K562 (cell line): Measurements from ENCODE around the gene UBASH3B. TPM values are rescaled to one million over a fixed set of nuclear protein-coding genes. Genes with fewer than 3 reads are reported as not detected.

ENCODE experiments used
- ATAC-seq: fragments of 200-7000 bp; cut with Tn5 transposase; 3 replicates; pipeline ENCODE4 v1.9.1; 2020; ENCODE audit warnings: moderate library complexity
- BruUV-seq: library from RNA; stranded (reverse); fragments of 400-500 nt; replicated peaks from 2 replicates; lab custom pipeline; 2021; lab: Mats Ljungman, UMichigan
- CTCF ChIA-PET: fragments of 300-600 bp; formaldehyde crosslinking; extraction: SDS; loops from one replicate; lab custom pipeline; 2021; ENCODE audit warnings: low intra/inter-chr PET ratio; lab: Yijun Ruan, JAX
- POLR2A ChIA-PET: fragments of 300-600, 350-650 bp; sonication (Branson Sonifier 250); formaldehyde crosslinking; extraction: SDS; loops from one replicate; lab custom pipeline; 2021; ENCODE audit warnings: antibody characterized with exemption, inconsistent platforms; lab: Yijun Ruan, JAX
- DNase-seq, 4 experiments: peaks; one replicate each; pipeline versions ENCODE4 v3.0.0 to v3.0.0-alpha.2; 2011 to 2018; ENCODE audit warnings: low spot score in 3 of 4, mixed read lengths in 3 of 4; ENCODE audit errors: extremely low read depth in 1 of 4
- FAIRE-seq: peaks from 2 replicates; lab custom pipeline; 2011; peaks lifted over from hg19 to GRCh38; lab: Jason Lieb, UNC
- H2AFZ ChIP-seq: 2 replicates; pipeline ENCODE4 v1.6.0; 2011; ENCODE audit warnings: low read depth, low read length, control low read depth, inconsistent platforms
- H3K27ac ChIP-seq: fragments of 200-600 bp; 3 replicates; pipeline ENCODE4 v1.8.0; 2011; ENCODE audit warnings: low read depth, mild to moderate bottlenecking, control low read depth, inconsistent platforms, low read length, moderate library complexity, mixed read lengths; ENCODE audit errors: extremely low read depth
- H3K27me3 ChIP-seq, 2 experiments: fragments of 300-600 bp in 1 of 2; 2 replicates in 1 of 2; 3 replicates in 1 of 2; pipeline versions ENCODE4 v1.6.0 to v1.8.0; 2011; ENCODE audit warnings: inconsistent platforms in 2 of 2, low read length in 2 of 2, mild to moderate bottlenecking in 1 of 2, mixed read lengths in 1 of 2, moderate library complexity in 1 of 2; ENCODE audit not compliant: control insufficient read depth in 2 of 2, insufficient read depth in 2 of 2
- H3K36me3 ChIP-seq: fragments of 300-600 bp; 3 replicates; pipeline ENCODE4 v1.8.0; 2011; ENCODE audit warnings: mild to moderate bottlenecking, low read length, inconsistent platforms; ENCODE audit not compliant: control insufficient read depth, insufficient read depth
- H3K4me1 ChIP-seq, 2 experiments: fragments of 200-600 bp in 1 of 2; replicated peaks in 1 of 2; 2 replicates in 1 of 2; 3 replicates in 1 of 2; pipeline versions ENCODE4 v1.5.1 to v1.8.0; 2011; ENCODE audit warnings: inconsistent platforms in 2 of 2, low read length in 2 of 2, mild to moderate bottlenecking in 1 of 2, mixed read lengths in 1 of 2, moderate library complexity in 1 of 2; ENCODE audit not compliant: control insufficient read depth in 2 of 2, insufficient read depth in 2 of 2
- H3K4me2 ChIP-seq: 2 replicates; pipeline ENCODE4 v1.6.1; 2011; ENCODE audit warnings: low read length, control low read depth, inconsistent platforms, mixed read lengths; ENCODE audit not compliant: insufficient read depth
- H3K4me3 ChIP-seq: fragments of 200-600 bp; sonication (generic), shearing (Covaris generic); 2 replicates; pipeline ENCODE4 v1.5.1; 2016; ENCODE audit warnings: control low read depth, inconsistent platforms
- H3K79me2 ChIP-seq: fragments of 200-600 bp; 3 replicates; pipeline ENCODE4 v1.8.0; 2011; ENCODE audit warnings: low read length, inconsistent platforms; ENCODE audit not compliant: control insufficient read depth, insufficient read depth
- H3K9ac ChIP-seq, 2 experiments: 2 replicates each; pipeline versions ENCODE4 v1.6.0 to v1.6.1; 2011; ENCODE audit warnings: low read depth in 2 of 2, low read length in 2 of 2, control low read depth in 1 of 2, inconsistent platforms in 1 of 2, mild to moderate bottlenecking in 1 of 2, mixed read lengths in 1 of 2; ENCODE audit not compliant: insufficient read depth in 1 of 2
- H3K9me1 ChIP-seq: one replicate; pipeline ENCODE4 v1.6.0; 2011; ENCODE audit warnings: inconsistent platforms, mild to moderate bottlenecking, low read length, moderate library complexity; ENCODE audit not compliant: control insufficient read depth, insufficient read depth
- H3K9me3 ChIP-seq: replicated peaks from 2 replicates; pipeline ENCODE4 v1.5.1; 2011; ENCODE audit warnings: low read depth, low read length, inconsistent platforms; ENCODE audit not compliant: control insufficient read depth, insufficient read depth
- H4K20me1 ChIP-seq: replicated peaks from 2 replicates; pipeline ENCODE4 v1.6.1; 2011; ENCODE audit warnings: low read length, inconsistent platforms, mixed read lengths; ENCODE audit not compliant: control insufficient read depth, insufficient read depth
- JUND ChIP-seq, 2 experiments: IDR thresholded peaks; 2 replicates in 1 of 2; 3 replicates in 1 of 2; pipeline ENCODE4 v1.6.1; 2011; ENCODE audit warnings: borderline replicate concordance in 2 of 2, low read depth in 2 of 2, low read length in 2 of 2, improper control_type of control experiment in 1 of 2, missing biosample characterization in 1 of 2, missing genetic modification characterization in 1 of 2, missing genetic modification reagents in 1 of 2
- RAD21 ChIP-seq, 2 experiments: fragments of 250-450 bp in 1 of 2; fragments of 450-650 bp in 1 of 2; sonication (Bioruptor Pico) in 1 of 2; formaldehyde crosslinking in 1 of 2; IDR thresholded peaks in 1 of 2; conservative IDR thresholded peaks in 1 of 2; 2 replicates each; pipeline versions ENCODE4 v1.4.0 to v1.8.0; 2020 to 2022; ENCODE audit warnings: mild to moderate bottlenecking in 2 of 2, moderate library complexity in 1 of 2
- REST ChIP-seq, 2 experiments: fragments of 450-650 bp; formaldehyde crosslinking in 1 of 2; IDR thresholded peaks; 2 replicates each; pipeline versions ENCODE4 v1.4.0 to v1.6.1; 2014 to 2020; ENCODE audit warnings: mild to moderate bottlenecking in 2 of 2, borderline replicate concordance in 1 of 2, low read depth in 1 of 2
- WGBS: fragments of 100-300 bp; shearing (Covaris generic); methylation state at CpG from one replicate; pipeline ENCODE4 v1.1.6; 2016; ENCODE audit warnings: low coverage, mixed read lengths; ENCODE audit not compliant: insufficient coverage; ENCODE audit errors: missing lambda C conversion rate; 5-methylcytosine and 5-hydroxymethylcytosine counted together
- in situ Hi-C: fragments of 300-500 bp; cut with MboI; formaldehyde crosslinking; loops from 4 replicates; pipeline ENCODE4 v1.15.0; 2018; ENCODE audit warnings: inconsistent platforms, mixed read lengths
- intact Hi-C: fragments of 100-400 bp; cut with micrococcal nuclease; formaldehyde crosslinking; loops from 2 replicates; pipeline ENCODE4 v1.14.2; 2022
- polyA plus RNA-seq, 8 experiments: library from polyadenylated mRNA; depleted of rRNA in 4 of 8; stranded (reverse) in 5 of 8; unstranded in 3 of 8; fragments of >200 nt; fragmentation: Nextera tagmentation in 2 of 8; fragmentation: Illumina TruSeq in 1 of 8; extraction: Ambion mirVana in 2 of 8; extraction: Trizol in 1 of 8; gene quantifications; 2 replicates each; pipeline versions ENCODE4 v1.2.1 to v1.2.3, GENCODE V29; 2011 to 2014; ENCODE audit warnings: inconsistent platforms in 1 of 8, missing spikeins in 1 of 8
- total RNA-seq, 7 experiments: library from RNA; depleted of rRNA in 6 of 7; stranded (reverse); fragments of >200 nt in 6 of 7; fragmentation: Illumina TruSeq in 2 of 7; extraction: Trizol in 2 of 7; gene quantifications; 2 replicates each; pipeline versions ENCODE4 v1.2.1 to v1.2.3, GENCODE V29; 2011 to 2021; ENCODE audit warnings: low replicate concordance in 1 of 7
- TF ChIP-seq, protein P1 (sequence below), 3 experiments: IDR thresholded peaks in 2 of 3; conservative IDR thresholded peaks in 1 of 3; 2 replicates each; pipeline ENCODE4 v1.5.1; 2011 to 2012; ENCODE audit warnings: low read length in 3 of 3, mild to moderate bottlenecking in 3 of 3, control low read depth in 2 of 3, improper control_type of control experiment in 1 of 3, inconsistent platforms in 1 of 3, low read depth in 1 of 3, mixed read lengths in 1 of 3, moderate library complexity in 1 of 3; ENCODE audit not compliant: insufficient read depth in 2 of 3

UBASH3B gene
- total and polyA plus RNA-seq, 9 of the 15 experiments (the other 6 are each of a cell fraction or from before 2014, with no cell fraction given), result 0.01 to 0.31 (median 0.08) TPM; not detected in 2

GRCh38 chr11:122863704-122864326 lies 208.3 kb downstream of the UBASH3B start:
- CTCF ChIA-PET, result interaction anchor here (0.6 to 1.2 kb wide), 4 partner anchors 162 to 384 kb away, joined by 3 to 4 read pairs (median 3); no protein-coding TSS in a partner anchor
- POLR2A ChIA-PET, result interaction anchor here (1.2 kb wide), 1 partner anchor 9 kb away, joined by 3 read pairs; no protein-coding TSS in a partner anchor
- H3K27me3 ChIP-seq, result no peaks in the 10 kb centered on the region; a peak in 1 of 5 replicates
- H3K79me2 ChIP-seq, result no peaks in the 10 kb centered on the region
- no peaks in the 10 kb centered on the region for H3K9me1 ChIP-seq
- H3K36me3 ChIP-seq, result no peaks in the 10 kb centered on the region
- in situ Hi-C loops, result no loop called here
- no peak overlapping the region for H2AFZ ChIP-seq
- peak; percentile 67; the same call in 2 of the 3 replicates for ATAC-seq
- H3K4me1 ChIP-seq, result no peaks in the 10 kb centered on the region
- H4K20me1 ChIP-seq, result no peaks in the 10 kb centered on the region
- peak; percentile 30 to 42 (median 36) for DNase-seq
- no TSS peak for BruUV-seq
- no peak overlapping the region for H3K4me2 ChIP-seq
- no peaks in the 10 kb centered on the region for H3K9me3 ChIP-seq
- WGBS, result 3% methylated on average over 7 of the region's 7 CpGs
- intact Hi-C loops, result loop anchor here (1.0 to 5.0 kb wide), 4 partner anchors 159 to 615 kb away; no protein-coding TSS in a partner anchor
- peak; percentile 29 for FAIRE-seq
- H3K9ac ChIP-seq, result no peak overlapping the region
- no peak overlapping the region for H3K27ac ChIP-seq
- H3K4me3 ChIP-seq, result no peak overlapping the region
- peak; percentile 31; the same call in 1 of the 2 replicates for TF ChIP-seq REST (IDR thresholded peaks at IDR 0.05; ENCODE audit: borderline replicate concordance)
- TF ChIP-seq REST (CRISPR knock-in tag; IDR thresholded peaks at IDR 0.05; ENCODE audit: low read depth), result no peak
- TF ChIP-seq RAD21 (CRISPR knock-in tag; conservative IDR thresholded peaks at IDR 0.05 in 1 of 2, IDR thresholded peaks at IDR 0.05 in 1 of 2), result peak; percentile 58 to 60
- TF ChIP-seq, protein P1, sequence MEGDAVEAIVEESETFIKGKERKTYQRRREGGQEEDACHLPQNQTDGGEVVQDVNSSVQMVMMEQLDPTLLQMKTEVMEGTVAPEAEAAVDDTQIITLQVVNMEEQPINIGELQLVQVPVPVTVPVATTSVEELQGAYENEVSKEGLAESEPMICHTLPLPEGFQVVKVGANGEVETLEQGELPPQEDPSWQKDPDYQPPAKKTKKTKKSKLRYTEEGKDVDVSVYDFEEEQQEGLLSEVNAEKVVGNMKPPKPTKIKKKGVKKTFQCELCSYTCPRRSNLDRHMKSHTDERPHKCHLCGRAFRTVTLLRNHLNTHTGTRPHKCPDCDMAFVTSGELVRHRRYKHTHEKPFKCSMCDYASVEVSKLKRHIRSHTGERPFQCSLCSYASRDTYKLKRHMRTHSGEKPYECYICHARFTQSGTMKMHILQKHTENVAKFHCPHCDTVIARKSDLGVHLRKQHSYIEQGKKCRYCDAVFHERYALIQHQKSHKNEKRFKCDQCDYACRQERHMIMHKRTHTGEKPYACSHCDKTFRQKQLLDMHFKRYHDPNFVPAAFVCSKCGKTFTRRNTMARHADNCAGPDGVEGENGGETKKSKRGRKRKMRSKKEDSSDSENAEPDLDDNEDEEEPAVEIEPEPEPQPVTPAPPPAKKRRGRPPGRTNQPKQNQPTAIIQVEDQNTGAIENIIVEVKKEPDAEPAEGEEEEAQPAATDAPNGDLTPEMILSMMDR (IDR thresholded peaks at IDR 0.05 in 2 of 3, conservative IDR thresholded peaks at IDR 0.05 in 1 of 3; ENCODE audit: insufficient read depth in 2 of 3, low read depth in 1 of 3, low read length in 3 of 3), result peak; percentile 59 to 77 (median 62); a peak in 5 of 6 replicates
- TF ChIP-seq JUND (IDR thresholded peaks at IDR 0.05; ENCODE audit: borderline replicate concordance, low read depth, low read length), result 0 out of 2 replicates have a peak, but pooled peaks have one; percentile 12
- TF ChIP-seq JUND (tag; IDR thresholded peaks at IDR 0.05; ENCODE audit: borderline replicate concordance, low read depth, low read length), result no peak
